Smooth muscle cell (in vitro differentiated cells): ENCODE results near the gene CIAO1. TPM values are rescaled to one million over a fixed set of nuclear protein-coding genes. Genes with fewer than 3 reads are reported as not detected.

Source experiments
- DNase-seq: peaks from one replicate; lab custom pipeline; 2025; ENCODE audit not compliant: unreplicated experiment; lab: John Stamatoyannopoulos, UW
- H2AFZ ChIP-seq: fragments of 200-600 bp; sonication (generic); 2 replicates; pipeline ENCODE4 v1.6.0; 2016; ENCODE audit warnings: antibody characterized with exemption, low read depth, mild to moderate bottlenecking
- H3F3A ChIP-seq: fragments of 200-600 bp; sonication (generic); 2 replicates; pipeline ENCODE4 v1.6.0; 2017; ENCODE audit warnings: antibody characterized with exemption, low read depth
- H3K27ac ChIP-seq: fragments of 200-600 bp; sonication (generic); 2 replicates; pipeline ENCODE4 v1.5.1; 2016; ENCODE audit warnings: low read depth, mild to moderate bottlenecking
- H3K27me3 ChIP-seq: fragments of 200-600 bp; sonication (generic); 2 replicates; pipeline ENCODE4 v1.6.1; 2016; ENCODE audit warnings: low read depth, mild to moderate bottlenecking
- H3K36me3 ChIP-seq: fragments of 200-600 bp; sonication (generic); 2 replicates; pipeline ENCODE4 v1.5.1; 2016; ENCODE audit warnings: low read depth
- H3K4me1 ChIP-seq: fragments of 200-600 bp; sonication (generic); 2 replicates; pipeline ENCODE4 v1.5.1; 2016; ENCODE audit warnings: low read depth
- H3K4me2 ChIP-seq: fragments of 200-600 bp; sonication (generic); 2 replicates; pipeline ENCODE4 v1.6.0; 2016; ENCODE audit warnings: mild to moderate bottlenecking
- H3K4me3 ChIP-seq: fragments of 200-600 bp; sonication (generic); 2 replicates; pipeline ENCODE4 v1.5.1; 2016; ENCODE audit warnings: mild to moderate bottlenecking
- H3K79me2 ChIP-seq: fragments of 200-600 bp; sonication (generic); 2 replicates; pipeline ENCODE4 v1.6.0; 2016; ENCODE audit warnings: low read depth, mild to moderate bottlenecking
- H3K9ac ChIP-seq: fragments of 200-600 bp; sonication (generic); 2 replicates; pipeline ENCODE4 v1.6.0; 2016; ENCODE audit warnings: low read depth
- H3K9me3 ChIP-seq: fragments of 200-600 bp; sonication (generic); replicated peaks from 2 replicates; pipeline ENCODE4 v1.5.1; 2016; ENCODE audit warnings: low read depth
- H4K20me1 ChIP-seq: fragments of 200-600 bp; sonication (generic); 2 replicates; pipeline ENCODE4 v1.6.0; 2016; ENCODE audit warnings: low read depth
- WGBS: methylation state at CpG from one replicate; pipeline ENCODE4 v1.1.7; 2016; ENCODE audit warnings: low lambda C conversion rate; 5-methylcytosine and 5-hydroxymethylcytosine counted together
- polyA plus RNA-seq: library from polyadenylated mRNA; unstranded; fragments of >200 nt; fragmentation: Nextera tagmentation; extraction: Ambion mirVana; gene quantifications from 2 replicates; pipeline ENCODE4 v1.2.1, GENCODE V29; 2016
- total RNA-seq: library from RNA; depleted of rRNA; stranded (reverse); fragments of >200 nt; gene quantifications from 2 replicates; pipeline ENCODE4 v1.2.3, GENCODE V29; 2014
- TF ChIP-seq, protein P1 (sequence below): fragments of 200-600 bp; sonication (generic); IDR thresholded peaks from 2 replicates; pipeline ENCODE4 v1.5.1; 2017; ENCODE audit warnings: borderline replicate concordance, mild to moderate bottlenecking, antibody characterized with exemption; ENCODE audit not compliant: insufficient read depth, poor library complexity, severe bottlenecking

Gene CIAO1
- total and polyA plus RNA-seq, 2 experiments from 2014 or later: 48.6 to 56.2 TPM

DNA sequence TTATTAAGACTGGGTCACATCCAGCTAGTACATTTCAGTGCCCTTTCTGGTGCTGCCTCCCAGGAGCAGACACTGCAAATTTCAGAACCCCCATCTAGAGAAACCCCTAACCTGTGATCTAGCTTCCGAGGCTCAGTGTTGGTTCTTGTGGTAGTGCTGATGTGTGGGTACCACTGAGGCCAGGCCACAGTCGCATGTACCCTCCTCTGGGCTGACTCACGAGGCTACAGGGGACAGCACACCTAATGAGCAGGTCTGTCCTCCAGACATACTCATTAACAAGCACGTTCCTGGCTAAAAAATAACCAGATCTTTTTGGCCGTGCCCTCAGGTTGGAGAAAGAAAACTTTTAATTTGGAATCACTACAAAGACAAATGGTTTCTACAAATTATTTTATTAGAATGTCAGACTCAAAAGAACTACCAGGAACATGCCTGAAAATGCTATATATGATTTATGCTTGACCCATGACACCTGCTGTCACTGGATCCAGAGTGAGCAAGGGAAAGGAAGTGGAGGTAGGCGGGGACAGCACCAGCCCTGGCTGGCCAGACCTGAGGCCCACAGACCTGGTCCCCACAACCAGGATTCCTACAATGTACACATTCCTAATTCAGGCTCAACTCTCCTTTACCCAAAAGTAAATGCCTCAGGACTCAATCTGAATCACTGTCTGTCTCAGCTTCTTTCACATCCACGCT, 8.5 kb downstream of the CIAO1 start:
- no peak for DNase-seq
- Histone ChIP-seq H3K27ac (peak overlapping the region; percentile 44), H3K4me2 (no peak overlapping the region)

DNA sequence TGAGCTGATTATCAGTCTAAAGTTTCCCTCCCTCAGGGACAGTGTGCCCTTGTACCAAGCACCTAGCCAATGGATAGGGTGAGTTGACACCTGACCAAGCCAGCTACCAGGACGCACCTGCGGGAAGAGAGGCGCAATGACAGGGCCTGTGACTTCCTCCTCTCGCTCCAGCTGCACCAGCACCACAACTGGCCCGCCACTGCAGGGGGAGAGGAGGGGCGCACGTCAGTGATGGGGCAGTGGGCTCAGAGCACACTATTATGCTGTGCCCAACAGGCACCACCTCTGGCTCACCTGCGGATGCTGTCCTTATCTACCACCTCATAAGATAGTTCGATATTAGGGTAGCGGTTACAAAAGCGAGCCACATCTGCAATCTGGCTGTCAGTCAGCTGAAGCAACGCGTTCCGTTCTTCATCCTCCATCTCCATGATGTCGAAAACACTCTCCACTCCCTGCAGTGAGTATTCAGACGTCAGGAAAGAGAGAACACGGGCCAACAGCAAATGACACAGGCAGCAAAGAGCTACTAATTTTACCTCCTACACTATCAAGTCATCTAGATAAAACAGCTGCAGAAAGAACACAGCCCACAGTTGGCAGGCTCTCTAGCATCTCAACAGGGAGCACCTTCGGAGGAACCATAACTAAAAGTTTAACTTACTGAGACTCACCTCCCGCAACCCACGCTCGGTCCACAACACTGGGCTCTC, 10.9 kb downstream of the CIAO1 start:
- H3K27ac ChIP-seq: no peak overlapping the region
- no peaks in the 10 kb centered on the region for H3K4me1 ChIP-seq
- TF ChIP-seq, protein P1, sequence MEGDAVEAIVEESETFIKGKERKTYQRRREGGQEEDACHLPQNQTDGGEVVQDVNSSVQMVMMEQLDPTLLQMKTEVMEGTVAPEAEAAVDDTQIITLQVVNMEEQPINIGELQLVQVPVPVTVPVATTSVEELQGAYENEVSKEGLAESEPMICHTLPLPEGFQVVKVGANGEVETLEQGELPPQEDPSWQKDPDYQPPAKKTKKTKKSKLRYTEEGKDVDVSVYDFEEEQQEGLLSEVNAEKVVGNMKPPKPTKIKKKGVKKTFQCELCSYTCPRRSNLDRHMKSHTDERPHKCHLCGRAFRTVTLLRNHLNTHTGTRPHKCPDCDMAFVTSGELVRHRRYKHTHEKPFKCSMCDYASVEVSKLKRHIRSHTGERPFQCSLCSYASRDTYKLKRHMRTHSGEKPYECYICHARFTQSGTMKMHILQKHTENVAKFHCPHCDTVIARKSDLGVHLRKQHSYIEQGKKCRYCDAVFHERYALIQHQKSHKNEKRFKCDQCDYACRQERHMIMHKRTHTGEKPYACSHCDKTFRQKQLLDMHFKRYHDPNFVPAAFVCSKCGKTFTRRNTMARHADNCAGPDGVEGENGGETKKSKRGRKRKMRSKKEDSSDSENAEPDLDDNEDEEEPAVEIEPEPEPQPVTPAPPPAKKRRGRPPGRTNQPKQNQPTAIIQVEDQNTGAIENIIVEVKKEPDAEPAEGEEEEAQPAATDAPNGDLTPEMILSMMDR: no peak
- no peak overlapping the region for H3K4me3 ChIP-seq
- no peak overlapping the region for H2AFZ ChIP-seq
- no peak for DNase-seq
- H3K79me2 ChIP-seq: no peaks in the 10 kb centered on the region
- H3K9ac ChIP-seq: no peak overlapping the region
- no peaks in the 10 kb centered on the region for H3K9me3 ChIP-seq
- H3K36me3 ChIP-seq: peaks cover 6% of the 10 kb centered on the region
- no peak overlapping the region for H3K4me2 ChIP-seq
- no peaks in the 10 kb centered on the region for H4K20me1 ChIP-seq
- 97% methylated on average over 21 of the region's 21 CpGs for WGBS
- H3K27me3 ChIP-seq: no peaks in the 10 kb centered on the region
- peaks cover 8% of the 10 kb centered on the region for H3F3A ChIP-seq

More for the DNA sequence above, 8.5 kb downstream of the CIAO1 start:
- H3K9me3 ChIP-seq: no peaks in the 10 kb centered on the region
- no peaks in the 10 kb centered on the region for H4K20me1 ChIP-seq
- H3K9ac ChIP-seq: no peak overlapping the region
- H3K27me3 ChIP-seq: no peaks in the 10 kb centered on the region
- TF ChIP-seq, protein P1: no peak
- no peak overlapping the region for H2AFZ ChIP-seq
- no peaks in the 10 kb centered on the region for H3K4me1 ChIP-seq
- WGBS: 87% methylated on average over 7 of the region's 7 CpGs
- H3K36me3 ChIP-seq: peaks cover 6% of the 10 kb centered on the region
- H3K79me2 ChIP-seq: no peaks in the 10 kb centered on the region
- peaks cover 10% of the 10 kb centered on the region for H3F3A ChIP-seq
- H3K4me3 ChIP-seq: no peak overlapping the region

DNA sequence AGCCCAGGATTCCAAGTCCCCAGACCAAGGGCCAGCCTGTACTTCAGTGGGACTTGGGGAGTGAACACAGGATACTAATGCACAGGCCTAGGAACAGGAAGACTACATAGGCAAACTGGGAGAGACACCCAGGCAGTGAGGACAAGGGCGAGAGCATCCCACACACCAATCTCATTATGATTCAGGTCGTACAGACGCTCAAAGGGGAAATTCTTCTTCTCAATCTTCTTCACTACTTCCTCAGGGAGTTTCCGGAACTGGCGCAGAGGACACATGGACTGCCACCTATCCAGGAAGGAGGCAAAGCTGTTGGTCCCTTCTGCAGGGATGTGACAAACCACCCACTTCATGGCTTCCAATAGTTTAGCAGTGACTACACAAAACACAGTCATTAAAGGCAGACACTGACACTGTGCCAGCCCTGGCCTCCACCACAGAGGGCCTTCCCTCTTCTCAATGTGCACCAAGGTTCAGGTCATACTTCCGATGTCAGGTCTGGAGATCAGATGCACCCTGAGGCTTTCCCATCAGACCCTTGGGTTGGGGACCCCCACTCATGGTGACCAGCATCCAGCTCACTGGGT, 21.3 kb downstream of the CIAO1 start:
- no peak for DNase-seq
- TF ChIP-seq, protein P1: no peak
- Histone ChIP-seq H3K27ac (no peak overlapping the region), H3K36me3 (peaks cover 20% of the 10 kb centered on the region), H2AFZ (no peak overlapping the region), H3K4me3 (no peak overlapping the region), H4K20me1 (no peaks in the 10 kb centered on the region), H3F3A (no peaks in the 10 kb centered on the region), H3K9ac (no peak overlapping the region), H3K27me3 (no peaks in the 10 kb centered on the region), H3K4me2 (no peak overlapping the region), H3K4me1 (no peaks in the 10 kb centered on the region), H3K79me2 (no peaks in the 10 kb centered on the region), H3K9me3 (no peaks in the 10 kb centered on the region)
- WGBS: 96% methylated on average over 6 of the region's 6 CpGs
